HL-60 (cell line): ENCODE measurements around the gene DHRS3.
"Not testable (repeated sequence)": the region's sequence is repeated elsewhere in the genome, so short reads cannot be mapped to it uniquely, and the experiment has no call there.

Experiments
- DNase-seq, 2 experiments: peaks; one replicate each; pipeline ENCODE4 v3.0.0-alpha.2; 2010 to 2020; ENCODE audit warnings: low read depth in 1 of 2, low spot score in 1 of 2
- H3K27ac ChIP-seq: fragments of 250-450 bp; sonication (Bioruptor Pico); replicated peaks from 2 replicates; pipeline ENCODE4 v1.5.1; 2020; ENCODE audit warnings: mild to moderate bottlenecking, moderate library complexity
- H3K27me3 ChIP-seq: fragments of 250-450 bp; sonication (Bioruptor Pico); 2 replicates; pipeline ENCODE4 v1.5.1; 2021; ENCODE audit warnings: mild to moderate bottlenecking, moderate library complexity; ENCODE audit not compliant: insufficient read depth, poor library complexity, severe bottlenecking
- H3K4me3 ChIP-seq: replicated peaks from 2 replicates; pipeline ENCODE4 v1.5.1; 2011; ENCODE audit warnings: mild to moderate bottlenecking, control low read depth, low read length; ENCODE audit not compliant: insufficient read depth
- GABPA ChIP-seq: IDR thresholded peaks from 2 replicates; pipeline ENCODE4 v1.6.1; 2012; ENCODE audit warnings: low read depth
- POLR2AphosphoS5 ChIP-seq: IDR thresholded peaks from 2 replicates; pipeline ENCODE4 v1.6.1; 2012; ENCODE audit warnings: low read depth
- SPI1 ChIP-seq: IDR thresholded peaks from 2 replicates; pipeline ENCODE4 v1.6.1; 2012; ENCODE audit warnings: low read depth, mild to moderate bottlenecking, borderline replicate concordance
- TF ChIP-seq, protein P1 (sequence below): IDR thresholded peaks from 2 replicates; pipeline ENCODE4 v1.6.1; 2012; ENCODE audit warnings: low read depth; ENCODE audit not compliant: insufficient replicate concordance
- TF ChIP-seq, protein P2 (sequence below): IDR thresholded peaks from one replicate; pipeline ENCODE4 v1.5.1; 2011; ENCODE audit warnings: low read length, control low read depth, inconsistent platforms; ENCODE audit not compliant: insufficient read depth

Gene DHRS3

DNA sequence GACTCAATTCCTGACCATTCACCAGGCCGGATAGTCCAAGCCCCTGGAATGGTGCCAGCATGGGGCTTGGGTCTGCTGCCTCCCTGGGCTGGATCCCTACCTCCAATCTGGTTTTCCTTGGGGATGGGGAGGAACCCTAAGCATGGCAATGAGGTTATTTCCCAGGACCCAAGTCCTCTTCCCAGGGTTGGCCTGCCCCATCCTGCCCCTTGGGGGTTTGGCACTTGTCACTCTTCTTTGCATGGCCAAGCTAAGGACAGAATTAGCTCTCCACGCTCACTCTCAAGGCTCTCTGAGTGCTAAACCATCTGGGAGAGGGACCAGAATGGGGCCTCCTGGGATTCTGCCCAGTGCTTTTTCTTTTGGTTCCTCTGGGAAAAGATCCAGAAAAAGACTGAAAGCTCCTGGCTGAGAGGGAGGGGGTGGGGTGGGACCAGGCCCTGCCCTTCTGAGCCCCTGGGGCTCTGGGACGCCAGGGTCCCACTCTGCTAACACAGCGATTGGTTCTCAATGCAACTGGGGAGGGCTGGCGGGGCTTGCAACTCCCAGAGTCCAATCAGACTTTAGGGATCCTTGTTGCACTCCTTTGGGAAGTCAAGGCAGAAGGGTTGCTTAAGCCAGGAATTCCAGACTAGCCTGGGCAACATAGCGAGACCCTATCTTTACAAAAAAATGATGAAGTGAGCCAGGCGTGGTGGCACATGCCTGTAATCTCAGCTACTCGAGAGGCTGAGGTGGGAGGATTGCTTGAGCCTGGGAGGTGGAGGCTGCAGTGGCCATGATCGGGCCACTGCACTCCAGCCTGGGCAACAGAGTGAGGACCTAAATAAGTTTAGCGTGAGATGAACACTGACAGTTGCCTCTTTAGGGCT, 52.7 kb downstream of the DHRS3 start:
- no peak overlapping the region for H3K4me3 ChIP-seq
- TF ChIP-seq POLR2AphosphoS5 (no peak), SPI1 (no peak), GABPA (no peak)
- TF ChIP-seq, protein P1, sequence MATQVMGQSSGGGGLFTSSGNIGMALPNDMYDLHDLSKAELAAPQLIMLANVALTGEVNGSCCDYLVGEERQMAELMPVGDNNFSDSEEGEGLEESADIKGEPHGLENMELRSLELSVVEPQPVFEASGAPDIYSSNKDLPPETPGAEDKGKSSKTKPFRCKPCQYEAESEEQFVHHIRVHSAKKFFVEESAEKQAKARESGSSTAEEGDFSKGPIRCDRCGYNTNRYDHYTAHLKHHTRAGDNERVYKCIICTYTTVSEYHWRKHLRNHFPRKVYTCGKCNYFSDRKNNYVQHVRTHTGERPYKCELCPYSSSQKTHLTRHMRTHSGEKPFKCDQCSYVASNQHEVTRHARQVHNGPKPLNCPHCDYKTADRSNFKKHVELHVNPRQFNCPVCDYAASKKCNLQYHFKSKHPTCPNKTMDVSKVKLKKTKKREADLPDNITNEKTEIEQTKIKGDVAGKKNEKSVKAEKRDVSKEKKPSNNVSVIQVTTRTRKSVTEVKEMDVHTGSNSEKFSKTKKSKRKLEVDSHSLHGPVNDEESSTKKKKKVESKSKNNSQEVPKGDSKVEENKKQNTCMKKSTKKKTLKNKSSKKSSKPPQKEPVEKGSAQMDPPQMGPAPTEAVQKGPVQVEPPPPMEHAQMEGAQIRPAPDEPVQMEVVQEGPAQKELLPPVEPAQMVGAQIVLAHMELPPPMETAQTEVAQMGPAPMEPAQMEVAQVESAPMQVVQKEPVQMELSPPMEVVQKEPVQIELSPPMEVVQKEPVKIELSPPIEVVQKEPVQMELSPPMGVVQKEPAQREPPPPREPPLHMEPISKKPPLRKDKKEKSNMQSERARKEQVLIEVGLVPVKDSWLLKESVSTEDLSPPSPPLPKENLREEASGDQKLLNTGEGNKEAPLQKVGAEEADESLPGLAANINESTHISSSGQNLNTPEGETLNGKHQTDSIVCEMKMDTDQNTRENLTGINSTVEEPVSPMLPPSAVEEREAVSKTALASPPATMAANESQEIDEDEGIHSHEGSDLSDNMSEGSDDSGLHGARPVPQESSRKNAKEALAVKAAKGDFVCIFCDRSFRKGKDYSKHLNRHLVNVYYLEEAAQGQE = no peak
- TF ChIP-seq, protein P2, sequence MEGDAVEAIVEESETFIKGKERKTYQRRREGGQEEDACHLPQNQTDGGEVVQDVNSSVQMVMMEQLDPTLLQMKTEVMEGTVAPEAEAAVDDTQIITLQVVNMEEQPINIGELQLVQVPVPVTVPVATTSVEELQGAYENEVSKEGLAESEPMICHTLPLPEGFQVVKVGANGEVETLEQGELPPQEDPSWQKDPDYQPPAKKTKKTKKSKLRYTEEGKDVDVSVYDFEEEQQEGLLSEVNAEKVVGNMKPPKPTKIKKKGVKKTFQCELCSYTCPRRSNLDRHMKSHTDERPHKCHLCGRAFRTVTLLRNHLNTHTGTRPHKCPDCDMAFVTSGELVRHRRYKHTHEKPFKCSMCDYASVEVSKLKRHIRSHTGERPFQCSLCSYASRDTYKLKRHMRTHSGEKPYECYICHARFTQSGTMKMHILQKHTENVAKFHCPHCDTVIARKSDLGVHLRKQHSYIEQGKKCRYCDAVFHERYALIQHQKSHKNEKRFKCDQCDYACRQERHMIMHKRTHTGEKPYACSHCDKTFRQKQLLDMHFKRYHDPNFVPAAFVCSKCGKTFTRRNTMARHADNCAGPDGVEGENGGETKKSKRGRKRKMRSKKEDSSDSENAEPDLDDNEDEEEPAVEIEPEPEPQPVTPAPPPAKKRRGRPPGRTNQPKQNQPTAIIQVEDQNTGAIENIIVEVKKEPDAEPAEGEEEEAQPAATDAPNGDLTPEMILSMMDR = no peak
- no peak overlapping the region for H3K27ac ChIP-seq
- no peaks in the 10 kb centered on the region for H3K27me3 ChIP-seq
- DNase-seq = no peak

DNA sequence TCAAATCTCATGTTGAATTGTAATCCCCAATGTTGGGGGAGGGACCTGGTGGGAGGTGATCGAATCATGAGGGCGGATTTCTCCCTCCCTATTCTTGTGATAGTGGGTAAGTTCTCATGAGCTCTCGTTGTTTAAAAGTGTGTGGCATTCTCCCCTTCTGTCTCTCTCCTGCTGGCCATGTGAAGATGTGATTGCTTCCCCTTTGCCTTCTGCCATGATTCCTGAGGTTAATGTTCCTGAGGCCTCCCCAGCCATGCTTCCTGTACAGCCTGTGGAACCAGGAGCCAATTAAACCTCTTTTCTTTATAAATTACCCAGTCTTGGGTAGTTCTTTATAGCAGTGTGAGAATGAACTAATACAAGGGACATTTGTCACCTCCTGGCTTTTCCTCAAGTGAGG, 53.8 kb downstream of the DHRS3 start:
- not testable (repeated sequence) for H3K27me3 ChIP-seq, H3K4me3 ChIP-seq, DNase-seq, H3K27ac ChIP-seq

DNA sequence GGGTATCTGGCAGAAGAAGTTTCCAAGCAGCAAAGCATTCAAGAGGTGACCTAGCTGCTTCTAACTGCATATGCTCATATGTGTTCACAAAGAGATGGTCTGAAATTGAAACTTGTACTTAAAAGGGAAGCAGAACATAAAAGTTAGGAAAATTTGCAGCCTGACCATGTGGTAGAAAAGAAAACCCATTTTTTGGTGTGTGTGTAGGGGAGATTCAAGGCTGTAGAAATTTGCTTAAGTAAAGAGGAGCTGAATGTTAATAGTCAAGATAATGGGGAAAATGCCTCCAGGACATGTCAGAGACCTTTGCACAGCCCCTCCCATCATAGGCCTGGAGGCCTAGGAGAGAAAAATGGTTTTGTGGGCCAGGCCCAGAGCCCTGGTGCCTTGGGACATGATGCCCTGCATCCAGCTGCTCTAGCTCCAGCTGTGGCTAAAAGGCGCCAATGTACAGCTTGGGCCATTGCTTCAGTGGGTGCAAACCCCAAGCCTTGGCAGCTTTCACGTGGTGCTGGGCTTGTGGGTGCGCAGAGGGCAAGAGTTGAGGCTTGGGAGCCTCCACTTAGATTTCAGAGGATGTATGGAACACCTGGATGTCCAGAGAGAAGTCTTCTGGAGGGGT, 54.9 kb downstream of the DHRS3 start:
- DNase-seq = no peak

More for the DNA sequence above, 54.9 kb downstream of the DHRS3 start:
- Histone ChIP-seq H3K4me3 (no peak overlapping the region), H3K27me3 (no peaks in the 10 kb centered on the region), H3K27ac (no peak overlapping the region)
- TF ChIP-seq GABPA (no peak), SPI1 (no peak), POLR2AphosphoS5 (no peak)
- TF ChIP-seq, protein P1 = no peak
- TF ChIP-seq, protein P2 = no peak
